CD4-positive, alpha-beta memory T cell (primary cell): ENCODE measurements around the gene UQCC5. TPM values are rescaled to one million over a fixed set of nuclear protein-coding genes. Genes with fewer than 3 reads are reported as not detected.

ENCODE experiments used
- CTCF ChIA-PET: fragments of 350-600 bp; sonication (Branson Sonifier 250); formaldehyde crosslinking; loops from one replicate; lab custom pipeline; 2021; ENCODE audit warnings: inconsistent platforms; ENCODE audit not compliant: partially characterized antibody; lab: Charles Lee
- POLR2A ChIA-PET: fragments of 350-600 bp; sonication (Branson Sonifier 250); formaldehyde crosslinking; loops from one replicate; lab custom pipeline; 2021; ENCODE audit not compliant: partially characterized antibody; lab: Charles Lee
- DNase-seq, 5 donors: peaks; one replicate each; pipeline versions ENCODE4 v3.0.0 to v3.0.0-alpha.2; 2020 to 2022; ENCODE audit warnings: mixed read lengths in 1 of 5
- H3K27ac ChIP-seq: one replicate; pipeline ENCODE4 v1.7.0; 2013; ENCODE audit warnings: low read depth, low read length
- H3K27me3 ChIP-seq: 2 replicates; pipeline ENCODE4 v1.7.0; 2013; ENCODE audit warnings: mild to moderate bottlenecking, low read length, moderate library complexity; ENCODE audit not compliant: insufficient read depth
- H3K36me3 ChIP-seq: 2 replicates; pipeline ENCODE4 v1.7.0; 2013; ENCODE audit warnings: mild to moderate bottlenecking, low read length, moderate library complexity; ENCODE audit not compliant: insufficient read depth
- H3K4me1 ChIP-seq: 2 replicates; pipeline ENCODE4 v1.7.0; 2013; ENCODE audit warnings: mild to moderate bottlenecking, low read length, moderate library complexity; ENCODE audit not compliant: insufficient read depth
- H3K4me3 ChIP-seq, 2 donors: one replicate each; pipeline ENCODE4 v1.7.0; 2013; ENCODE audit warnings: low read length in 2 of 2, mild to moderate bottlenecking in 1 of 2
- H3K9me3 ChIP-seq, 2 donors: one replicate each; pipeline ENCODE4 v1.7.0; 2013; ENCODE audit warnings: low read length in 2 of 2, control low read depth in 1 of 2; ENCODE audit not compliant: control insufficient read depth in 1 of 2
- H3K27ac Mint-ChIP-seq, 7 donors: one replicate each; pipeline ENCODE4 v1.8.0; 2020 to 2021; ENCODE audit warnings: mixed read lengths in 7 of 7, mild to moderate bottlenecking in 6 of 7, inconsistent platforms in 3 of 7, moderate library complexity in 3 of 7
- H3K27me3 Mint-ChIP-seq, 2 donors: one replicate each; pipeline ENCODE4 v1.8.0; 2020 to 2021; ENCODE audit warnings: mixed read lengths in 2 of 2
- H3K36me3 Mint-ChIP-seq, 2 donors: one replicate each; pipeline ENCODE4 v1.8.0; 2020 to 2021; ENCODE audit warnings: mixed read lengths in 2 of 2, inconsistent platforms in 1 of 2, mild to moderate bottlenecking in 1 of 2
- H3K4me1 Mint-ChIP-seq, 4 donors: one replicate each; pipeline ENCODE4 v1.8.0; 2020 to 2021; ENCODE audit warnings: mixed read lengths in 4 of 4, mild to moderate bottlenecking in 1 of 4
- H3K4me3 Mint-ChIP-seq, 8 donors: one replicate each; pipeline ENCODE4 v1.8.0; 2020 to 2021; ENCODE audit warnings: mixed read lengths in 8 of 8, mild to moderate bottlenecking in 7 of 8, moderate library complexity in 6 of 8, inconsistent platforms in 3 of 8
- H3K9me3 Mint-ChIP-seq, 8 donors: one replicate each; pipeline ENCODE4 v1.8.0; 2020 to 2021; ENCODE audit warnings: mixed read lengths in 8 of 8, mild to moderate bottlenecking in 5 of 8, inconsistent platforms in 3 of 8, moderate library complexity in 1 of 8
- intact Hi-C: fragments of 100-400 bp; cut with micrococcal nuclease; formaldehyde crosslinking; loops from one replicate; pipeline ENCODE4 v1.15.1; 2023
- polyA plus RNA-seq, 2 donors: library from polyadenylated mRNA; unstranded; fragments of 300-500 nt; fragmentation: Illumina TruSeq; gene quantifications; one replicate each; pipeline ENCODE4 v1.2.3, GENCODE V29; 2021
- total RNA-seq, 2 experiments: library from RNA; stranded (reverse); gene quantifications; one replicate each; pipeline ENCODE4 v1.2.3, GENCODE V29; 2021

UQCC5 gene
- total and polyA plus RNA-seq, 4 experiments from 2014 or later = 12.1 to 27.1 (median 19.8) TPM

- ChIA-PET POLR2A (no interaction called here), CTCF (no interaction called here)
- Mint-ChIP-seq H3K36me3 (peaks cover under 1 to 4% of the 10 kb centered on the region in 2 donors), H3K27me3 (no peaks in the 10 kb centered on the region), H3K4me3 (peak within 1 kb of the TSS; percentile 66 to 98 (median 78)), H3K9me3 (peaks cover 0 to 3% (median 0%) of the 10 kb centered on the region in 8 donors), H3K27ac (peak within 1 kb of the TSS in 4 of 7 donors; percentile 64 to 94 (median 74)), H3K4me1 (peaks cover 17 to 44% (median 33%) of the 10 kb centered on the region in 4 donors)
- peak within 1 kb of the TSS in 1 of 2 donors; percentile 49 for H3K4me3 ChIP-seq
- H3K36me3 ChIP-seq = no peaks in the 10 kb centered on the region
- peak in 4 of 5 donors; percentile 47 to 61 (median 54) for DNase-seq
- H3K27ac ChIP-seq = peak within 1 kb of the TSS; percentile 14
- H3K9me3 ChIP-seq = no peaks in the 10 kb centered on the region
- H3K4me1 ChIP-seq = peaks cover 31% of the 10 kb centered on the region
- intact Hi-C loops = no loop called here
- no peaks in the 10 kb centered on the region for H3K27me3 ChIP-seq
These were observed 2.7 kb upstream of the UQCC5 start, which contains the start of gene NT5DC2 for GRCh38 chr3:52533623-52534280. NT5DC2 (minus strand) TSS chr3:52533857; CDS start chr3:52533737, 120 bp downstream.

GRCh38 chr3:52534281-52535183 lies 1.9 kb upstream of the UQCC5 start:
- Histone ChIP-seq H3K27me3 (no peaks in the 10 kb centered on the region), H3K4me3 (peak overlapping the region in 1 of 2 donors; percentile 38), H3K4me1 (peaks cover 39% of the 10 kb centered on the region), H3K36me3 (no peaks in the 10 kb centered on the region), H3K27ac (no peak overlapping the region), H3K9me3 (no peaks in the 10 kb centered on the region)
- POLR2A ChIA-PET = interaction anchor here (1.9 kb wide), 1 partner anchor 45 kb away, joined by 5 read pairs; no protein-coding TSS in a partner anchor
- Mint-ChIP-seq H3K36me3 (peaks cover 7 to 11% of the 10 kb centered on the region in 2 donors), H3K27ac (peak overlapping the region in 5 of 7 donors; percentile 68 to 94 (median 82)), H3K27me3 (no peaks in the 10 kb centered on the region), H3K9me3 (peaks cover 0 to 3% (median 0%) of the 10 kb centered on the region in 8 donors), H3K4me3 (peak overlapping the region; percentile 66 to 98 (median 78)), H3K4me1 (peaks cover 24 to 52% (median 41%) of the 10 kb centered on the region in 4 donors)
- intact Hi-C loops = loop anchor here (5.0 kb wide), 1 partner anchor 153 kb away; the partner anchor contains the start of genes GNL3 and PBRM1
- CTCF ChIA-PET = no interaction called here
- no peak for DNase-seq

- H3K4me1 ChIP-seq = peaks cover 46% of the 10 kb centered on the region
- intact Hi-C loops = loop anchor here (1.0 to 5.0 kb wide), 4 partner anchors 79 to 1035 kb away; partner anchors contain the start of genes DCAF1, GNL3, PBRM1 and SPCS1
- no peaks in the 10 kb centered on the region for H3K9me3 ChIP-seq
- Mint-ChIP-seq H3K27me3 (no peaks in the 10 kb centered on the region), H3K4me1 (peaks cover 24 to 60% (median 45%) of the 10 kb centered on the region in 4 donors), H3K9me3 (peaks cover 0 to 3% (median 0%) of the 10 kb centered on the region in 8 donors), H3K4me3 (peak overlapping the region; percentile 98 to 100 (median 100)), H3K36me3 (peaks cover 7 to 15% of the 10 kb centered on the region in 2 donors), H3K27ac (peak overlapping the region in 5 of 7 donors; percentile 29 to 100 (median 99))
- H3K27me3 ChIP-seq = no peaks in the 10 kb centered on the region
- no peak for DNase-seq
- peak overlapping the region; percentile 24 to 45 for H3K4me3 ChIP-seq
- H3K27ac ChIP-seq = no peak overlapping the region
- CTCF ChIA-PET = interaction anchor here (0.9 to 1.3 kb wide), 2 partner anchors 9 to 88 kb away, joined by 3 to 4 read pairs; no protein-coding TSS in a partner anchor
- POLR2A ChIA-PET = interaction anchor here (0.6 to 1.9 kb wide), 12 partner anchors 9 to 540 kb away, joined by 3 to 9 read pairs (median 4); partner anchors contain the start of genes GLYCTK, NEK4, NISCH and RPL29
- no peaks in the 10 kb centered on the region for H3K36me3 ChIP-seq
These were observed 844 bp upstream of the UQCC5 start for GRCh38 chr3:52535411-52536111.

- Mint-ChIP-seq H3K27me3 (no peaks in the 10 kb centered on the region), H3K9me3 (peaks cover 0 to 3% (median 0%) of the 10 kb centered on the region in 8 donors), H3K27ac (peak overlapping the region; percentile 58 to 100 (median 99)), H3K4me1 (peaks cover 24 to 64% (median 49%) of the 10 kb centered on the region in 4 donors), H3K36me3 (peaks cover 7 to 20% of the 10 kb centered on the region in 2 donors), H3K4me3 (peak overlapping the region; percentile 98 to 100 (median 100))
- POLR2A ChIA-PET = interaction anchor here (0.6 to 1.9 kb wide), 12 partner anchors 9 to 541 kb away, joined by 3 to 9 read pairs (median 4); partner anchors contain the start of genes GLYCTK, NEK4, NISCH and RPL29
- Histone ChIP-seq H3K4me3 (peak overlapping the region; percentile 24 to 45), H3K27me3 (no peaks in the 10 kb centered on the region), H3K4me1 (peaks cover 46% of the 10 kb centered on the region), H3K36me3 (no peaks in the 10 kb centered on the region), H3K27ac (no peak overlapping the region), H3K9me3 (no peaks in the 10 kb centered on the region)
- no peak for DNase-seq
- intact Hi-C loops = loop anchor here (1.0 to 5.0 kb wide), 4 partner anchors 79 to 1035 kb away; partner anchors contain the start of genes DCAF1, GNL3, PBRM1 and SPCS1
- CTCF ChIA-PET = interaction anchor here (0.9 to 1.3 kb wide), 2 partner anchors 9 to 88 kb away, joined by 3 to 4 read pairs; no protein-coding TSS in a partner anchor
These were observed 365 bp upstream of the UQCC5 start for GRCh38 chr3:52536112-52536368.

- H3K36me3 Mint-ChIP-seq = peaks cover 7 to 30% of the 10 kb centered on the region in 2 donors
- H3K27ac Mint-ChIP-seq = peak overlapping the region; percentile 94 to 100 (median 99)
- Histone ChIP-seq H3K27me3 (no peaks in the 10 kb centered on the region), H3K9me3 (no peaks in the 10 kb centered on the region), H3K4me3 (peak overlapping the region; percentile 83 to 95), H3K36me3 (no peaks in the 10 kb centered on the region), H3K4me1 (peaks cover 46% of the 10 kb centered on the region), H3K27ac (peak overlapping the region; percentile 74)
- ChIA-PET CTCF (interaction anchor here (0.6 kb wide), 1 partner anchor 10 kb away, joined by 3 read pairs; no protein-coding TSS in a partner anchor), POLR2A (interaction anchor here (0.6 kb wide), 1 partner anchor 44 kb away, joined by 3 read pairs; no protein-coding TSS in a partner anchor)
- DNase-seq = no peak
- intact Hi-C loops = loop anchor here (2.0 to 5.0 kb wide), 3 partner anchors 80 to 1036 kb away; partner anchors contain the start of genes DCAF1, GNL3 and PBRM1
- peak overlapping the region; percentile 98 to 100 (median 100) for H3K4me3 Mint-ChIP-seq
- no peaks in the 10 kb centered on the region for H3K27me3 Mint-ChIP-seq
- peaks cover 24 to 69% (median 49%) of the 10 kb centered on the region in 4 donors for H3K4me1 Mint-ChIP-seq
- peaks cover 0 to 3% (median 0%) of the 10 kb centered on the region in 8 donors for H3K9me3 Mint-ChIP-seq
These were observed 788 bp downstream of the UQCC5 start for GRCh38 chr3:52537165-52537620.
